Measurements from ENCODE around the gene PPP2R2C.
A peak's percentile ranks its signal among the peaks of the same experiment; 100 is the strongest.

Gene PPP2R2C

DNA sequence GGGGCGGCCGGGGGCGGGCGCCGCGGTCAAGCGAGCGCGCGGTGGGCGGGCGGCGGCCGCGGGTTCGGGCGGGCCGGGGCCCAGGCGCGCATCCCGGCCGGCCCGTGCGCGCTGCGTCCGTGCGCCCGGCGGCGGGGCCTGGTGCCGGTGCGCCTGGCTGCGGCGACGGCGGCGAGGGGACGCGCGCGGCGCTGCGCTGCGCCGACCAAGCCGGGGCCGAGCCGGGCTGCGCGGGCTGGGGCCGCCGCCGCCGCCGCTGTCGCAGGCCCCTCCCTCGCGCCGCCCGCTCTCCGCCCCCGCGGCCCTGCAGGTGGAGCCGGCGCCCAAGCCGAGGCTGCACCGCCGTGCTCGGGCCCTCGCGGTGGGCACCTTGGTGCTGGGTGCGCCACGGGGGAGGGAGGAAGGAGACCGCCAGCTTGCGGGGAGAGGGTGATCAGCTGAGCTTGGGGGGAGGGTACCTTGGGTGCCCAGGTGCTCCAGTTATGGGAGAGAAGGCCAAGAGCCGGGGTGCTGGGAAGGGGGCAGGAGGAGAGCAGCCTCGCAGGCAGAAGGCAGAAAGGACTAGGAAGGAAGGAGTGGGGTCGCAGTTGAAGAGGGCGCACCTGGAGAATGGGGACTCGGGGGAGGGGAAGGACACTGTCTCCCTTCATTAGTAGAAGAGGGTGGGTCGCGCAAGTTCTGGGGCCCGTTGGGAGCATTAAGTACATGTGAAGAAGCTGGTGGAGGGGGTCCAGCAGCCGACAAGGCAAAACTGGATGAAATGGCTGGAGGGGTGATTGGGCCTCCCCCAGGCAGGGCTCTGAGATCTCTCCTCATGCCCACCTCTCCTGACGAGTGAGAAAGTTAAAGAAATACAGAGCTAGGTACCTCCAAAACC is at the start of gene PPP2R2C:
Gene PPP2R2C (minus strand): TSS at position 228 of the 877 bp plus-strand sequence. CDS start 385 bp downstream, outside the sequence.
- no peak for DNase-seq

DNA sequence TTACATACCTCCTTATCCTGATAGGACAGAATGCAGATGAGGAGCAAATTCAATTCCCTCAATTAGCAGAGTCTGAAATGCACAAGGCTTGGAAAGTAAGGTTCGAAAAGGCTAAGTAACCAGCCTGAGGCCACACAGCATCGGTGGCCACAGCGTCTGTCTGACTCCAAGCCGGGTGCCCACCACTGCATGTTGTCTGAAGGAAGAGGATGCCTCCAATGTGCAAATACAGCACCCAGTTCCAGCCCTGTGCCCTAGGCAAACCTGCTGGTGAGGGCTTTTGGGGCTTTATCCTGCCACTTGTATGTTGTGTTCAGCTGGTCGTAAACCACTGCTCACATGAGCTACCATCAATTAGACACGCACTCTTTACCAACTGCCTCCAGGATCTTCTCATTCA is 48.6 kb upstream of the PPP2R2C start:
- DNase-seq: no peak

DNA sequence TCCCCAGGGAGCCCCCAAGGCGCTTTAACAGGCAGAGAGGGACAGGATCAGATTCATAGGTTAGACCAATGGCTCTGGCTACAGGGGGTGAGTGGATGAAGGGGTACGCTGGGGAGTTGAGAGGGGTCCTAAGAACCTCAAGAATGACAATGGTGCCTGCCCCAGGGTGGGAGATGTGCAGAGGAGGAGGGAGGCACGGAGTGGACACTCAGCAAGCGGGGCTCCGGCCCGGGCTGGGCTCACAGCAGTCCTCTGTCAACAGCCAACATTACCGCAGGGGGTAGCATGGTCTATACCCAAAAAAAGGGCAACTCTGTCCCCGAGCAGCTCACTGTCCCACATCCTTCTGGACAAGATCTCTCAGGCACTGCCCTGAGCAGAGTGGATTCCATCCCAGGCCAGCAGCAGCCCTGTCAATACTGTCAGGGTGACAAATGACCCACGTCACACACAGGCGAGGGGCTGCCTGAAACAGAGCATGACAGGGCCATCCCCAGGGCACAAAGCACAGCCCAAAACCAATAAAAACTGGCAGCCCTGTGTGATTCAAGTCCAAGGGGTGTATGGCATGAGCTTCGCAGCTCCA is 47.7 kb upstream of the PPP2R2C start:
- no peak for DNase-seq

DNA sequence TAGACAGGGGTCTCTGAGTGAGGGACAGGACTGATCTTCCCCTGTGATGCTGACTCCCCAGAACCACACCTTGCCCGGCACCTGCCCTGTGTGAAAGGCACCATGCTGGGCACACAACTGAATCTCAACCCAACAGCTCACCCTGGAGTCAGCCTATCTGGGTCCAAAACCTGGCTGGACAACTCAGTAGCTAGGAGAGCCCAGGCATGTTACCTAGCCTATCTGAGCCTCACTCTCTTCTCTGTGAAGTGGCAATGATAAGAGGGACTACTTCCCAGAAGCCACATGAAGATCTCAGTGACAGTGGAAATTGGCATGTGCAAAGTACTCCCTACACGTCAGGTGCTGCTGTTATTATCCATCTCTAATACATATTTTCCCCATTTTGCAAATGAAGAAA is 44.8 kb upstream of the PPP2R2C start:
- DNase-seq: no peak

DNA sequence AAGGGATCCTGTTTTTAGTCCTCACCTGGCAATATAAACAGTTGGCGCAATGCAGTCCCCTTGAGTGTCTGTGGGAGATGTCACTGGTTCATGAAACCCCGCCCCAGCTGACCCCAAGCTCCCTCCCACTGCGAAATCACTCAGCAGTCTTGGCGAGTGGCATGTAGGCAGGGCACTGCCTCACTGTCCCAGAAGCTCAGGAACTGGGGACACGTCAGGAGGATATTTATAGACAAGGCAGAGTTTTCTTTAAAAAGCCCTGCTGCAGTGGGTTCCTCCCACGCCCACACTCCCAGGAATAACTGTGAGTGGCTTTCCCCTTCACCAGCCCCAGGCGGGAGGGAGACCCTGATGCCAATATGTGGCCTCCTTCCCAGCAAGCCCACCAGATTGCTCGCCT is 44.3 kb upstream of the PPP2R2C start:
- DNase-seq: no peak

DNA sequence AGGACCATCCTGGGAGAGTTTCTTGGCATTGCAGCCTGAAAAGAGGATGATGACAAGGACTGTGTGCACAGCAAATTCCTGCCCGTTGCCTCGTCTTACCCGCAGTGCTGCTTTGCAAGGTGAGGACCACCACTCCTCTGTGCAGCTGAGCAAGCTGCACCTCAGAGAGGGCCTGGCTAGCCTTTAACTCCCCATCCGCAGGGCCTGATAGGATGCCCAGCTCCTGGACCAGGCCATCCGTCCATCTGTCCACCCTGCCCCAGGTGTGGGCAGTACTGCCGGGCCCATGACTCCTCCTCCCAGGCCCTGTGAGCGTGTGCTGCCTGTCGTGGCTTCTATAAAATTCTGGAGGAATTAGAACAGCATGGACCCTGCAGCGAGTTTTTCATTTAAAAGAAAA is 43.9 kb upstream of the PPP2R2C start:
- DNase-seq: no peak

DNA sequence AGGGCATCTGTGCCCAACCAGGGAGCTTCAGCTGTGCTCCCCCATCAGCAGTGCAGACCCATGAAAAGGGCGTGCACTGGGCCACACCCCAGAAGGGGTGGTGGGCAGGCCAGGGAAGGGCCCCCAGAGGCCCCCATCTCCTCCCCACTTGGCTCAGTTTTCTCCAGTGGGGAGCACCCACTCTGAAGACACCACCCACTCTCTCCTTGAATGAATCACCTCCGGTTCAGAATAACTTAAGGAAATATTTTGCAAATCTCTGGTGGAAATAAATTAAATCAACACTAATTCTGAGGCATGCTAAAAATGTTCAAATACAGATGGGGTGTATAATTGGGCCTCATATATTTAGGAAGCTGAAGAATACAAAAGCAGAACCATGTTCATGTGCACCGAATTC is 41.3 kb upstream of the PPP2R2C start:
- DNase-seq: no peak

DNA sequence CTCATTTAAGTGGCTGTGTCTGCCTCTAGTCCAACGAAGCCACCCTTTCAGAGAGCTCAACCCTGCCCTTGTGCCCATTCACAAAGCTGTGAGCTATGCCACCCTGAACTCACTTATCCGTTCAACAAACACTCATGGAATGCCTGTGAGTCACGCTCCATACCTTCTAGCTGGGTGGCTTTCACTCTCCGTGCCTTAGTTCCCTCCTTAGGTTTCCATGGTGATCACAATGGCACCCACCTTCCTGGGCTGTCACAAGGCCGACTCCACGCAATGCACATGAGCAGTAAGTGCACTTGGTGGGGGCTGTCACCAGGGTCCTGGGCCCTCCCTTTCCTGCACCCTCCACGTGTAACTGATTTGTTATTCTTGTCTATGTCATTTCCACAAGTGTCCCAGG is 37.2 kb upstream of the PPP2R2C start:
- peak; percentile 27 for DNase-seq

DNA sequence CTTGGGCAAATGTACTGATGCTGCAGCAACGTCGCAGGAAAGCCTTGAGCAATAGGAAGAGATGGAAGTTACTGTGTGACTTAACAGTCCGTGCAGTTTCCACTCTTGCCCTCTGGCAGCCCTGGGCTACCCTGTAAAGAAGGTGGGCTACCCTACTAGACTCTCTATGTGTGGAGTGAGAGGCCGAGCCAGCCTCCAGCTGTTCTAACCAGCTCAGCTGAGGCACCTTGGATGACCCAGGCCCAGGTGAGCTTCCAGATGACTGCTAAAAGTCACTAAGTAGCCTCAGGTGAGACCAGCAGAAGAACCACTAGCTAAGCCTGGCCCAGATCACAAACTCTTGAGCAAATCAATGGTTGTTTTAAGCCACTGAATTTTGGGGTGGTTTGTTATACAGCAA is 34.9 kb upstream of the PPP2R2C start:
- DNase-seq: no peak

DNA sequence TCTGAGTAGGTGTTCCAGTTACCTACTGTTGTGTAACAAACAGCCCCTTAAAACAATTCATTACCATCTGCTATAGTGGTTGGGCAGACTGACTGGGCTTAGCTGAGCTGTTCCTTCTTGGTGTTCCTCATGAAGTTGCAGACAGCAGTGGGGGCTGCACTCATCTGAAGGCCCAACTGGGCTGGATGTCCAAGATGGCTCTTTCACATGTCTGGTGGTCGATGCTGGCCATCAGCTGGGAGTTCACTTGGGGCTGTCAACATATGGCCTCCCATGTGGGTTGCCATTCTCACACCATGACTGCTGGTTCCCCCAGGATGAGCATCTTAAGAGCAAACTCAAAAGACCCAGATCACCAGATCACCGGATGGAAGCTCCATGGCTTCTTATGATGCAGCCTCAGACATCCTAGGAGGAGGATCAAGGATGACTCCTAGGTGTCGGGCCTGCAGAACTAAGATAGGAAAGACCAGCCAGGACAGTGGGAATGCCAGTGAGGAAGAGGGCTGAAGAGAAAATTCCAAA is 34.3 kb upstream of the PPP2R2C start:
- no peak for DNase-seq

DNA sequence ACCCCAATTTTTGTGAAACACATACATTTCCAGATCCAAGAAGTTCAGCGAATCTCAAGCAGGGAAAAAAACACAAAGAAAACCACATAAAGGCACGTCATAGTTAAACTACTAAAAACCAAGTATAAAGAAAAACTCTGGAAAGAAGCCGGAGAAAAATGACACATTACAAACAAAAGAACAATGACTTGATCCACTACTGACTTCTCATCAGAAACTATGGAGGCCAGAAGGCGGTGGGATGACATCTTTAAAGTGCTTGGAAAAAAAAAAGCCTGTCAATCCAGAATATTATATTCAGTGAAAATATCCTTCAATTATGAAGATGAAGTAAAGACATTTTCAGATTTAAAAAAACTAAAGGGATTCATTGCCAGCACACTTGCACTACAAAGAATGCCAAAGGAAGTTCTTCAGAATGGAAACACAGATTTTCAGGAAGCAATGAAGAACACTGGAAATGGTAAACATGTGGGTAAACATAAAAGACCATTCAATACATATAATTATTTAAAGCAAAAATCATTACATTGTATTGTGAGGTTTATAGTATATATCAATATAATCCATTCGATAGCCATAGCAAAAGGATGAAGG is 32.6 kb upstream of the PPP2R2C start:
- DNase-seq: no peak

DNA sequence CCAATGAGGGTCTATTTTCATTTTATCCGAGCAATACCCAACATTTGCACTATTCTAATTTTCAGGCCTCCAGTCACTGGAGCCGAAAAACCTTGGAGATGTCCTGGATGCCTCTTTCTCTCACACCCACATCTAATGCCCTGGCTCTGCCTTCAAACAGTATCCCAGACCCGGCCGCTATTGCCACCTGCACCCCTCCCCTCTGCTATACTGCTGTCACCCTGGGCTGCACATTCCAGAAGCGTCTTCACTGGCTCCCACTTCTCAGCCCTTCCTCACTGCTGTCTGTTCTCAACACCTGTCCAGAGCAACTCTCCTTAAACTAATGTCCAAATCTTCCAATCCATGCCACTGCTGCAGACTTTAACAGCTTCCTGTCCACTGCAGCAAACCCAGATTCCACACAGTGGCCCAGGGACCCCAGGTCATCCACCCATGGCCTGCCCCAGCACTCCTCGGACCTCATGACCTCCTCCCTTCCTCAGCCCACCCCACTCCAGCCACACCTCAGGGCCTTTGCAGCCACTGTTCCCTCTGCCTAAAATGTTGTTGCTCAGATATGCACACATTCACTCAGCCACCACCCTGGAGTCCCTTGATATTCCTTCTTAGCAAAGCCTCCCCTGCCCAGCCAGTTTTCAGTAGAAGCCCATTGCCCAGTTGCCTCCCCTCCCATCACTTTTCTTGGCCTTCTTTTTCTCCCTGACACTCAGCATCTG is 30.5 kb upstream of the PPP2R2C start:
- DNase-seq: no peak

DNA sequence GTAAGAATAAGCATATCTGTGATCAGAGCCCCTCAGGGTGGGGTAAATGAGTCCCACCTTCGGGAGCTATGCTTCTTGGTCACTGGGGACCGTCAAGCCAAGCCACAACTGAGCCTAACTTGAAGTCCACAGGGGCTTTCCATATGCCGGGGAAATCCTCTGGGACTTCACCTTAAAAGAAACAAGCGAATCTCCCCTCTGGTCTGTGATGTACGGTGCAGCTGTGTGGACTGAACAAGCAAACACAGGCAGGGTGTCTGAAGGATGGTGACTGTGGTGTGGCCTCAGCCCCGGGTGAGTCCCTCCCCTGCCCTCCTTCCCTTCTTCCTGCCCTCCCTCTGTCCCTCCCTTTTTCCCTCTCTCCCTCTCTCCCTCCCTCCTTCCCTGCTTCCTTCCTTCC is 29.7 kb upstream of the PPP2R2C start:
- DNase-seq: no peak

DNA sequence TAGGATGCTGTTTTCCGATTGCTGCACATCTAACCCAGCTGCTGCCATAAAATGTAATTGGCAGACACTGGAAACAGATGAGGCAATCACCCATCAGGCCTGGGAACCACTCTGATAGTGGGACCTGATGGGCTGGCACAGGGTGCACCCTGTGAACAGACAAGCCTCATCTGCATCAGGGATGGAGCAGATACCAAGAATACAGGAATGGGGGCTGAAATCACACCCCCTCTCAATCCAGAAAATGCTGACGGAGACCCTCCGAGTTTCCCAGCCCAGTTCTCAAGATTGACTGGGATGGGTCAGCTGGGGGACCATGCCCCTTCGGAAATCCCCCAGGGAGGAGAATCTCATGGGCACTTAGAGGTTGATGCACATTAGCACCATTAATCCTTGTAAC is 28.8 kb upstream of the PPP2R2C start:
- no peak for DNase-seq

DNA sequence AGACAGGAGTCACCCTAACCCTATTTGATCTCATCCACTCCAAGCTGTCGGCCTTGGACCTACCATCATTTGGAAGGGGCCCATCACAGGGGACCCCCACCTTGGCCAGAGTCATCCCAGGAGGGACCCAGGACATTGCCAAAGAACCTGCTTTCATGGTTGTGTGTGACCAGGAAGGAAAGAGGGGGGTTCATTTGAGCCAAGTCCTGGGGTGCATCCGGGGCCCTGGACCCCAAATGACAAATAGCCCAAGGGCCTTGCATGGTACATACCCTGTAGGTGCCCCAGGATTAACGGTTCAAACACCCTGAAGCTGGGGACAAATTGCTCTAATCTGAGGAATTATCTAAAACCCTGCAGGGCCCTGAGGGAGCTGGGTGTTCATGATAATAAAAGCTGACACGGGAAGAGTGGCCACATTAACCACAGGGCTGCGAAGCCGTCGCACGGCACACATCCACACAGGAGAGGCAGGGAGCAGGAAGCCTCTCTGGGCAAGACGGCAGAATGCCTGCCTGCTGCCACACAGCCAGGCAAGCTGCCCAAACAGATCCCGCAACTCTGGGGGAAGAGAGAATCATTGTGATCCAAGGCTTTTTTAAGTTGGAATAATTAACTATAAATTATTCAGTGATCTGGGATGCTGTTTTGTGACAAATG is 28.2 kb upstream of the PPP2R2C start:
- no peak for DNase-seq

DNA sequence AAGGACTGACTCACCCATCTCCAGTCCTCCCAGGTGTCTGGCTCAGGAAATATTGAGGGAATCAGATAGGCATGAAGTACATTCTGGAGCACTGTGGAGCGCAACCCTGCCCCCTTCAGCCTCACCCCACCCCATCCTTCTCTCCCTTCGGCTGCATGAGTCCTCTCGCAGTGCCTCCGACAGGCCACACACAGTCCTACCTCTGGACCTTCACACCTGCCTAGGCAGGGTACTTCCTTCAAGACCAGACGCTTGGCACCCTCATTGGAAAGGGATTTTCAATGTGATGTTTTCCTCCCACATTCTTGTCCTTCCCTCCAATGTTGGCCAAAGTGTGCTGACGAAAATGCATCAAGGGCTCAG is 26.8 kb upstream of the PPP2R2C start:
- no peak for DNase-seq

DNA sequence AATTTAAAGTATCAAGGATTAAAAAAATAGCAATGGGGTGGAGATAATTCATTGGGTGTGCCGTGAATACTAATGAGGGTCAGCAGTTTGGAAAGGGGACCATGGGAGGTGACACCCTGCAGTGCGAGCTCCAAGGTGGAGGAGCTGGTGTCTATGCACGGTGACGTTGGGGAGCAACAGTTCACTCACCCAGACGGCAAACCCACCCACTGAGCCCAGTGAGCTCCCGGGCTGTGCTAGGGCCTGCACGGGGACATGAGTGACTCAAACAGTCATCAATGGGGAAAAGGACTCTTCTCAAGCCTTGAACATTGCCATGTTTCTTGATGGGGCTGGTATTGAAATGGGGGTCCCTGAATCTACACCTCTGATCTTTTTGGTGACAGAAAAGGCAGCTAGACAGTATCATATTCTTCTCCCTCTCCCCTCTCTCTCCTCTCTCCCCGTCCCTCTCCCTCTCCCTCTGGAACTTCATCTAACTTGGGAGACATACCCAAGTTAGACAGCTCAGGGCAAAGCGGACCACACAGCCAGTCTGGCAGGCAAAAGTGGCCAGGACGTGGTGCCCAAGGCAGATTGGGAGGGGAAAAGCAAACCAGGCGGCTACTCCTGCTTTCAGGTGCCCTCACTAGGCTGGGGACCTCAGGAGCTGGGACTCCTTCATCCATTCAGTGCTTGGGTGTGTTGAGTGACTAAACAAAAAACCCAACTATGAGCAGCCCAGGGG is 26.3 kb upstream of the PPP2R2C start:
- DNase-seq: no peak

DNA sequence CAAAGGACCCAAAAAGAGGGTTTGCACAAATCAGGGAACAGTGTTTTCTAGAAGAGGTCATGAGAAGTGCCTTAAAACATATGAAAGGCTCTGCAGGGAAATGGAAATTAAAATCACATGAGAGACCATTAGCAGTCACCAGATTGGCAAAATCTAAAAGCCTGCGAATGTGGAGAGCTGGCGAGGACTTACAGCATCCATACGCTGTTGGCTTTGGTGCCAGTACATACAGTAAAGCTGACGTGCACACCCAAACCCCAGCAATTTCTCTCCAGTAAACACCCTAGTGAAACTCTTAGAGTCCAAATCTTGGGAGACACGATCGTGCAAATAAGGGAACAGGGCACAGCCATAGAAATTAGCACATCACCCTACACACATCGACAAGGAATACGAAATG is 25.4 kb upstream of the PPP2R2C start:
- DNase-seq: no peak

DNA sequence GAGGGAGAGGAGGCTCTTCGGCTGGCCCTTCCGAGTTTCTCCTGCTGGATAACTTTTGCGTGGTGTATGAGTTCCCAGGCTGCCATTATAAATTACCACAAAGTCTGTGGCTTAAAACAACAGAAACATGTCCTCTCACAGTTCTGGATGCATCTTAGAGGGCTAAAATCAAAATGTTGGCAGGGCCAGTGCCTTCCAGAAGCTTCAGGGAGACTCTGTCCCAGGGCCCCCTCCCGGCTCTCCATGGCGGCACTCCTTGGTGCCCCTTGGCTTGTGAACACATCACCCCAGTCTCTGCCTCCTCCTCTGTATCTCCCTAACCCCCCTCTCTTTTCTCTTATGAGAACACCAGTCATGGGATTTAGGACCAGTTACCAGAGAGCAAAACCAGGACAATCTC is 23.3 kb upstream of the PPP2R2C start:
- DNase-seq: no peak

DNA sequence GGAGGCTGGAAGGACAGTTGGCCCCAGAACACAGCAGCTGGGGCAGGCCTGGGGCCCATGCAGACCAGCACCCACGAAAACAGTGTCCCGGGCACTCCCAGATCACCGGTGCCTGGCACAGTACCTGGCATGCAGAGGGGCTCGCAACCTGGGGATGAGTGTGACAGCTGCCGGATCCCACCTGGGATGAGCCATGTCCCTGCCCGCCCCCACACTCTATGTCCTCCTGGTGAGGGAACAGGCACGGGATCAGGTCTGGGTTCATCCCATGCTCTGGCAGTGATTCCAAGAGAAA is 22.8 kb upstream of the PPP2R2C start:
- no peak for DNase-seq

DNA sequence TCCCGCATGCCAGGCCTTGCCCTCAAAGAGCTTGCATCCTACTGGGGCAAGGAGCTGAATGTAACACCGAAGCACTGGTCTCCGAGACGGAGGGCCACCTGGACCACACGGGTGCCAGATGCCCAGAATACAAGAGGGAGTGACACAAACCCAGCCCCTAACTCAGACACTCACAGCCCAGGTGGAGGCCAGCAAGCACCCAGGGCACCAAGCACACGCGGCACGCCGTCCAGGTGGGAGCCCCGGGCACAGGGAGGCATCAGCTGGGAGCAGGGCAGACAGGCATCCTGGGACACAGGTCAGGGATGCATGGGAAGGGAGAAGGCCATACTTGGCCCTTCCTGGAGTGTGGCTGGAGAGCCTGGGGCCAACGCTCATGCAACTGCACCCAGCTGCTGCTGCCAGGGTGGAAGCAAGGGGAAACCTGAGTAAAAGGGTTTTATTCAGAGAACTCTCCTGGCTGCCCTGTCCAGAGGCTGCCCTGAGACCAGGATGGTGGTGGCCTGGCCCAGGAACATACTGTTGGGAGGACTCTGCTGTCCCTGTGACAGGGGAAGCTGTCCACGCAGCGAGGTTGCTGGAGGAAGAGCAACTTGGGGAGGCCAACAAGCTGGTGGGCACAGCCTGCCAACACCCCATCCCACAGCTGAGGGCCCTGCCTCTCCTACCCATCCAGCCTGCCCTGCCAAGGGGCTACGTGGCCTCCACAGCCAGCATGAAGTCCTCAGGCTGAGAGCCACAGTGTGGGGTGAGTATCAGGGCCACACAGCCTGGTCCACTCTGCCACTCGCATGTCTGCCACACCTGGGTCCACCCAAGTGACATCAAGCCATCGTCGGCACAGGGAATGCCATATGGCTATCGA is 22.2 kb upstream of the PPP2R2C start:
- no peak for DNase-seq
